SH-SY5Y (cell line): ENCODE results near the gene INPP4B.

ENCODE experiments used
- GATA2 ChIP-seq: IDR thresholded peaks from 2 replicates; pipeline ENCODE4 v1.6.1; 2011; ENCODE audit warnings: mild to moderate bottlenecking, low read depth, low read length
- GATA3 ChIP-seq: IDR thresholded peaks from 2 replicates; pipeline ENCODE4 v1.6.1; 2011; ENCODE audit warnings: low read depth, mild to moderate bottlenecking, low read length, moderate library complexity

DNA sequence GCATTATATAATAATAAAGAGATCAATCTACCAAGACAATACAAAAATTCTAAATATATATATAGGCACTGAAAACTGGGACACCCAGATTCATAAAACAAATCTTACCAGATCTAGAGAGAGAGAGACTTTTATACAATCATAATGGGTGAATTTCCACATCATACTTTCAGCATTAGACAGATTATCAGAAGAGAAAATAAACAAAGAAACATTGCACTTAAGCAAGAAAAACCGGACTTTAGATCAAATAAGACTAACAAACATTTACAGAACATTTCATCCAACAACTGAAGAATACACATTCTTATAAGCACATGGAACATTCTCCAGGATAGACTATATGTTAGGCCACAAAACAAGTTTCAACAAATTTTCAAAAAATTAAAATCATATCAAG is 245.1 kb downstream of the INPP4B start:
- TF ChIP-seq GATA2 (no peak), GATA3 (no peak)
